ENCODE measurements around the gene USP13. TPM values are rescaled to one million over a fixed set of nuclear protein-coding genes. Genes with fewer than 3 reads are reported as not detected.

Gene USP13
- total and polyA plus RNA-seq, 2 donors (not counting 1 experiment from before 2014, with no cell fraction given): 1.9 to 13.2 TPM

DNA sequence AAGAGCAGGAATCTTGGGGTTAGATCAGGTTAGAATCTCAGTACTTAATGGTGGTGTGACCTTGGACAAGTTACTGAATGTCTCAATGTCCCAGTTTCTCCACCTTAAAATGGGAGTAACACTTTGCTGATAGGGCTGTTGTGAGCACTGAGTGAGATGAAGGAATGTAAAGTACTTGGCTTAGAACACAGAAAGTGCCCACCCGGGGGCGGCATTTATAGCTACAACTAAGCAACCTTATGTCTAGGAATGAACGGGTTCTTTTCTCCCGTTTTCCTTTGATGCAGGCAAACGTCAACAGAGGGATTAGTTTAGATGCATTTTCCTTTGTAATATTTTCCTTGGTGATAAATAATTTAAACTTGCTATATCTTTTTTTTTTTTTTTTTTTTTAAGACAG, 176.6 kb downstream of the USP13 start:
- TF ChIP-seq EZH2 (IDR thresholded peaks at IDR 0.05; ENCODE audit: borderline replicate concordance, insufficient read depth, low read depth, low read length, poor library complexity, severe bottlenecking): no peak
- TF ChIP-seq, protein P1, sequence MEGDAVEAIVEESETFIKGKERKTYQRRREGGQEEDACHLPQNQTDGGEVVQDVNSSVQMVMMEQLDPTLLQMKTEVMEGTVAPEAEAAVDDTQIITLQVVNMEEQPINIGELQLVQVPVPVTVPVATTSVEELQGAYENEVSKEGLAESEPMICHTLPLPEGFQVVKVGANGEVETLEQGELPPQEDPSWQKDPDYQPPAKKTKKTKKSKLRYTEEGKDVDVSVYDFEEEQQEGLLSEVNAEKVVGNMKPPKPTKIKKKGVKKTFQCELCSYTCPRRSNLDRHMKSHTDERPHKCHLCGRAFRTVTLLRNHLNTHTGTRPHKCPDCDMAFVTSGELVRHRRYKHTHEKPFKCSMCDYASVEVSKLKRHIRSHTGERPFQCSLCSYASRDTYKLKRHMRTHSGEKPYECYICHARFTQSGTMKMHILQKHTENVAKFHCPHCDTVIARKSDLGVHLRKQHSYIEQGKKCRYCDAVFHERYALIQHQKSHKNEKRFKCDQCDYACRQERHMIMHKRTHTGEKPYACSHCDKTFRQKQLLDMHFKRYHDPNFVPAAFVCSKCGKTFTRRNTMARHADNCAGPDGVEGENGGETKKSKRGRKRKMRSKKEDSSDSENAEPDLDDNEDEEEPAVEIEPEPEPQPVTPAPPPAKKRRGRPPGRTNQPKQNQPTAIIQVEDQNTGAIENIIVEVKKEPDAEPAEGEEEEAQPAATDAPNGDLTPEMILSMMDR (IDR thresholded peaks at IDR 0.05): no peak
- Histone ChIP-seq H3K79me2 (ENCODE audit: control insufficient read depth, insufficient read depth, low read length) (no peaks in the 10 kb centered on the region), H3K4me3 (ENCODE audit: control extremely low read depth in 1 of 5, extremely low read depth in 1 of 5, insufficient read depth in 1 of 5, low read depth in 2 of 5, low read length in 4 of 5) (no peak overlapping the region), H4K20me1 (ENCODE audit: control insufficient read depth, insufficient read depth, low read length, poor library complexity, severe bottlenecking) (no peaks in the 10 kb centered on the region), H3K27me3 (replicated peaks in 1 of 4; ENCODE audit: control extremely low read depth in 1 of 4, control insufficient read depth in 3 of 4, insufficient read depth in 4 of 4, low read length in 3 of 4) (no peaks in the 10 kb centered on the region), H3K27ac (ENCODE audit: low read length in 2 of 2) (no peak overlapping the region), H3K36me3 (replicated peaks in 1 of 2; ENCODE audit: control extremely low read depth in 1 of 2, control insufficient read depth in 1 of 2, extremely low read depth in 1 of 2, insufficient read depth in 2 of 2, low read length in 1 of 2) (no peaks in the 10 kb centered on the region), H3K9ac (ENCODE audit: low read length) (no peak overlapping the region), H3K4me2 (replicated peaks; ENCODE audit: low read depth, low read length, poor library complexity, severe bottlenecking) (no peak overlapping the region), H3K4me1 (ENCODE audit: control insufficient read depth in 2 of 2, insufficient read depth in 2 of 2, low read length in 2 of 2) (no peaks in the 10 kb centered on the region), H2AFZ (ENCODE audit: insufficient read depth, low read depth, low read length, poor library complexity, severe bottlenecking) (no peak overlapping the region), H3K9me3 (ENCODE audit: control extremely low read depth in 1 of 3, control insufficient read depth in 2 of 3, insufficient read depth in 1 of 3, low read length in 2 of 3) (no peaks in the 10 kb centered on the region)
- Mint-ChIP-seq H3K4me1 (no peaks in the 10 kb centered on the region), H3K27me3 (peaks cover 24% of the 10 kb centered on the region), H3K9me3 (ENCODE audit: insufficient read depth) (no peaks in the 10 kb centered on the region), H3K27ac (no peak overlapping the region), H3K4me3 (no peak overlapping the region)
- ATAC-seq (ENCODE audit: low read depth): no peak
- CTCF ChIA-PET: no interaction called here
- POLR2A ChIA-PET: no interaction called here
- no peak for DNase-seq
- intact Hi-C loops (cut with micrococcal nuclease): no loop called here
- no CpG with 5 or more reads among the region's 5 CpGs for WGBS (ENCODE audit: insufficient coverage)

DNA sequence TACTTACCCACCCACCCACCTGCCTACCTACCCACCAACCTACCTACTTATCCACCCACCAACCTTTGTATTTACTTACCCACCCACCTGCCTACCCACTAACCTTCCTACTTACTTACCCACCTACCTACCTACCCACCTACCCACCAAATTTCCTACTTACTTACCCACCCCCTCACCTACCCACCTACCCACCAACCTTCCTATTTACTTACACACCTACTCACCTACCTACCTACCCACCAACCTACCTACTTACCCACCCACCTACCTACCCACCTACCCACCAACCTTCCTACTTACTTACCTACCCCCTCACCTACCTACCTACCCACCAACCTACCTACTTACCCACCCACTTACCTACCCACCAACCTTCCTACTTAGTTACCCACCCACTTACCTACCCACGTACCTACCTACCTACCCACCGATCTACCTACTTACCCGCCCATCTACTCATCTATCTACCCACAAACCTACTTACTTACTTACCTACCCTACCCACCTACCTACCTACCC, 179.6 kb downstream of the USP13 start:
- intact Hi-C loops (cut with micrococcal nuclease): no loop called here
- no peak overlapping the region for H3K4me2 ChIP-seq (replicated peaks; ENCODE audit: low read depth, low read length, poor library complexity, severe bottlenecking)
- no peaks in the 10 kb centered on the region for H4K20me1 ChIP-seq (ENCODE audit: control insufficient read depth, insufficient read depth, low read length, poor library complexity, severe bottlenecking)
- no peak overlapping the region for H3K9ac ChIP-seq (ENCODE audit: low read length)
- Mint-ChIP-seq H3K9me3 (ENCODE audit: insufficient read depth) (no peaks in the 10 kb centered on the region), H3K27me3 (peaks cover 20% of the 10 kb centered on the region), H3K4me1 (no peaks in the 10 kb centered on the region), H3K4me3 (no peak overlapping the region), H3K27ac (no peak overlapping the region)
- no peak overlapping the region for H3K27ac ChIP-seq (ENCODE audit: low read length in 2 of 2)
- no peaks in the 10 kb centered on the region for H3K36me3 ChIP-seq (replicated peaks in 1 of 2; ENCODE audit: control extremely low read depth in 1 of 2, control insufficient read depth in 1 of 2, extremely low read depth in 1 of 2, insufficient read depth in 2 of 2, low read length in 1 of 2)
- TF ChIP-seq, protein P1 (IDR thresholded peaks at IDR 0.05): no peak
- no peak for TF ChIP-seq EZH2 (IDR thresholded peaks at IDR 0.05; ENCODE audit: borderline replicate concordance, insufficient read depth, low read depth, low read length, poor library complexity, severe bottlenecking)
- H2AFZ ChIP-seq (ENCODE audit: insufficient read depth, low read depth, low read length, poor library complexity, severe bottlenecking): no peak overlapping the region
- DNase-seq: no peak
- H3K4me3 ChIP-seq (ENCODE audit: control extremely low read depth in 1 of 5, extremely low read depth in 1 of 5, insufficient read depth in 1 of 5, low read depth in 2 of 5, low read length in 4 of 5): no peak overlapping the region
- no peaks in the 10 kb centered on the region for H3K27me3 ChIP-seq (replicated peaks in 1 of 4; ENCODE audit: control extremely low read depth in 1 of 4, control insufficient read depth in 3 of 4, insufficient read depth in 4 of 4, low read length in 3 of 4)
- ChIA-PET POLR2A (no interaction called here), CTCF (no interaction called here)
- H3K4me1 ChIP-seq (ENCODE audit: control insufficient read depth in 2 of 2, insufficient read depth in 2 of 2, low read length in 2 of 2): no peaks in the 10 kb centered on the region
- WGBS (ENCODE audit: insufficient coverage): 88% methylated on average over 3 of the region's 3 CpGs
- H3K9me3 ChIP-seq (ENCODE audit: control extremely low read depth in 1 of 3, control insufficient read depth in 2 of 3, insufficient read depth in 1 of 3, low read length in 2 of 3): no peaks in the 10 kb centered on the region
- no peak for ATAC-seq (ENCODE audit: low read depth)
- H3K79me2 ChIP-seq (ENCODE audit: control insufficient read depth, insufficient read depth, low read length): no peaks in the 10 kb centered on the region
